HuH-7 (cell line): ENCODE data around the gene PPRC1.
A peak's percentile ranks its signal among the peaks of the same experiment; 100 is the strongest.

Source experiments
- DNase-seq: peaks from one replicate; pipeline ENCODE4 v3.0.0; 2011; ENCODE audit warnings: low spot score

PPRC1 gene

GRCh38 chr10:102195296-102195870 lies 62.5 kb downstream of the PPRC1 start:
- no peak for DNase-seq

DNA sequence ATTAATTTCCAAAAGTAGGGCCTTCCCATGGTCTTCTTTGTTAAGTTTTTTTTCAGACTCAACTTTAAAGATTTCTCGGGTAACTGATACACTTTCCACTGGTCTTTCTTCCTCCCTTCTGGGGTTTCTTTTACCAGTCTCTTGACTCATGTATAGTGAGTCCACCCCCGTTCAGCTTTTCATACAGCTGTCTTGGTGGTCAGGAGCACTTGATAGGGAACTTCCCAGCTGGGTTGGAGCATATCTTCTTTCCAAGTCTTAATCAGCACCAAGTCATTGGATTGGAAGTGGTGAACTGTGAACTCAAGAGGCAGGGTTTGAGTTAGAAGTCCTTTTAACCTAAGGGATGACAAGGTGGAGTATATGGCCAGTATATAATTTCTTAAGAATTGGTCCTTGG lies 64.1 kb downstream of the PPRC1 start:
- no peak for DNase-seq

GRCh38 chr10:102198027-102198426 lies 65.2 kb downstream of the PPRC1 start:
- peak; percentile 70 for DNase-seq
